ENCODE results near the gene C2CD2. TPM values are rescaled to one million over a fixed set of nuclear protein-coding genes. Genes with fewer than 3 reads are reported as not detected.

C2CD2 gene
- total RNA-seq, 1 donor from 2014 or later = 11.4 TPM

- no peak for ATAC-seq
Measured at GRCh38 chr21:41903559-41904351, 50.1 kb downstream of the C2CD2 start.

- ATAC-seq = no peak
Measured at GRCh38 chr21:41902946-41903345, 50.9 kb downstream of the C2CD2 start.

DNA sequence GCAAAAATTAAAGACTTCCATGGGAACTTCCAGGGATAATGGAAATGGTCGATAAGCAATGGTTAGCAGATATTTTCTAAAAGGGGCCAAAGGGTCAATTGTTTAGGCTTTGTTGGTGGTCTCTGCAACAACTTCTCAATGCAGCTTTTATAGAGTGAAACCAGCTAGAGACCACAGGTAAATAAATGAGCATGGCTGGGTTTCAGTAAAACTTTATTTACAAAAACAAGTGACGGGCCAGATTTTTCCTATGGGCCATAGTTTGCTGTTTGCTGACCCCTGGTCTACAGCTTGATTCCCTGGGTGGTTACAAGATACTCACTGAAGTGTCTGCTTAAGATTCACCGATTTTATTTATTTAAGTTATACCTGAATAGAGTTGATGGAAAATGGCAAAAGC lies 52.0 kb downstream of the C2CD2 start:
- no peak for ATAC-seq

DNA sequence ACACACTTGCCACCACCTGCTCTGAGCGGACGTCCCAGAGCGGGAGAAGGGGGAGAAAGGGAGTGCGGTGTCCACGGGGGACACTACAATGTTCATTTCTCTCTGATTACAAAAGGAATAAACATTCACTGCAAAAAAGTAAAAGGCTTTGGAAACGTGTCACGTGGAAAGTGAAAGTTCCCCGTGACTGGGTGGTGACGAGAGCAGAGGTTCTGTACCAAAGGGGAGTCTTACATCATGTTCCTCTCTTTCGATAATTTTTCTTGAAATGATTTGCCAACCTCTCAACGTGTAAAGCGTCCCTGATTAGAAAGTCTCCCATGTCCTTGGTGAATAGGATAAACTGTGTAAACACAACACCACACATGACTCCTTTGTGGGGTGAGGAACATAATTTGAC lies 52.7 kb downstream of the C2CD2 start:
- ATAC-seq = no peak

DNA sequence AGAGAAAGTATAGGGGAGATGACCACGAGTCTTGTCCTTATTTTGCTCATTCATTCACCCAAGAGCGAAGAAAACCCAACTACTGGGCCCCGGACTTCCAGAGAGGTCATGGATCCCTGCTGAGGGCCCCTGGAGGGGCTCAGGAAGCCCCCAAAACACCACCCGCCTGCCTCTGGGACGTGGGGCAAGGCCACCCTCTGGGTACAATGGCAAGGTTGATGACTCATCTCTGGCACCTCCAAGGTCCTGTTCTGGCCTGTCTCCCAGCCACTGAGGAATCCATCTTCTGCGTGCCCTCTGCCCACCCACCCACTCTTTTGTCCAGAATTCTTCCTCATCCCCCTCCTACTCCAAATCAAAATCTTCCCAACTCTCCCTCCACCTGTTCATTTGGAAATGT lies 53.4 kb downstream of the C2CD2 start:
- ATAC-seq = no peak

DNA sequence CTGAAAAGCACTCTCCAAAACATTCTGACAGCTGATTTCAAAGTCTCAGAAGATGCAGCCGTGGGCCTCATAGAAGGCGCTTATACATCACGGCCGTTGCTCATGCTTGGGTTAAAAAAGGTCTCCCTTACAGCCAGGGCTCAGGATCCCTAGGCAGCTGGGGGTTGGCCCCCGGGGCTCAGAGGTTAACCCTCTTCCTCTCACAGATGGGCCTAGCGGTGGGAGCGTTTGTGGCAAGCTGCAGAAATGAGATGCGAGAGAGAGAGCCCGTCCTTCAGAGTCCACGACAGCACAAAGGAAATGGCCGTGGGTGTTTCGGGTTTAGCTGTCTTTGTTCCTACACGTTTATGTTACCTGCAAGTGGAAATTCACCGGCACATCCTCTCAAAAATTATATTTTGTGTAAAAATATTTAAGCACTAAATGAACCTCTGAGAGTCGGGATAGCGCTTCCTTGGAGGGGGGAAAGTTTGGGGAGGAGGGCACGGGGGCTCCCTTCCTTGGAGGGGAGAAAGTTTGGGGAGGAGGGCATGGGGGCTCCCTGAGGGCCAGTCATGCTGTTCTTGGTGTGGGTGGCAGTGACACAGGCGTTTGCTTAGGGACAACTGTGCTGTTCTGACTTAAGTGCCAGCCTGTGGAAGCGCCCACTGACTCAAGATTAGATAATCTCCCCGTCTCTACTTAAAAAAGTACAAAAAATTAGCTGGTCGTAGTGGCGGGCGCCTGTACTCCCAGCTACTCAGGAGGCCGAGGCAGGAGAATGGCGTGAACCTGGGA lies 54.2 kb downstream of the C2CD2 start:
- ATAC-seq = no peak

GRCh38 chr21:41898998-41899397 lies 54.8 kb downstream of the C2CD2 start:
- ATAC-seq = no peak

GRCh38 chr21:41897700-41898099 lies 56.1 kb downstream of the C2CD2 start:
- ATAC-seq = no peak

DNA sequence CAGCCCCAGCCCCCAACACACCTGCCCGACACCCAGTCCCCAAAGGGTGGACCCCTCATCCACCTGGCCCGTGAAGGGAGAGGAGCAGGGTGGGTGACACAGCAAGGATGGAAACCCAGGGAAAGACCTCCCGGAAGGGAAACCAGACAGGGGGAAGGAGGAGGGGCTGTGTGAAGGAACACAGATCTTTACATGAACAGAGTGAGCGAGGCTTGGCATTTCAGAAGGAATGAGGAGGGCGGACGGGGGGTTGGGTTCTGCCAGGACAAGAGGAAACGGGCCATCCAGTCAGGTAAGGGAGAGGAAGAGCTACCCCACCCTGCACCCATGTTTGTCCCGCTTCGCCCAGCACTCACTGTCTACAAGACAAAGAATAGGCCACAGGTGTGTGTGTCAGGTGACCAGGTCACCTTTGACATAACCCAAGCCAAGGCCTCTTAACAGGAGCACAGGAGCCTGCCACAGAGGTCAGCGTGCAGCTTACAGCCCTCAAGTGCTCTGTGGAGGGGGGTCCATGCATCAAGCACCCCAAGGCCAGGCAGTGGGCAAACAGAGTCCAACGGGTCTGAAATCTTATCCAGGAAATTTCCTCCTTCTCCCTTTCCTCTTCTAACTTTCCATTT lies 56.7 kb downstream of the C2CD2 start:
- ATAC-seq = no peak

GRCh38 chr21:41895643-41896493 lies 58.0 kb downstream of the C2CD2 start:
- no peak for ATAC-seq

DNA sequence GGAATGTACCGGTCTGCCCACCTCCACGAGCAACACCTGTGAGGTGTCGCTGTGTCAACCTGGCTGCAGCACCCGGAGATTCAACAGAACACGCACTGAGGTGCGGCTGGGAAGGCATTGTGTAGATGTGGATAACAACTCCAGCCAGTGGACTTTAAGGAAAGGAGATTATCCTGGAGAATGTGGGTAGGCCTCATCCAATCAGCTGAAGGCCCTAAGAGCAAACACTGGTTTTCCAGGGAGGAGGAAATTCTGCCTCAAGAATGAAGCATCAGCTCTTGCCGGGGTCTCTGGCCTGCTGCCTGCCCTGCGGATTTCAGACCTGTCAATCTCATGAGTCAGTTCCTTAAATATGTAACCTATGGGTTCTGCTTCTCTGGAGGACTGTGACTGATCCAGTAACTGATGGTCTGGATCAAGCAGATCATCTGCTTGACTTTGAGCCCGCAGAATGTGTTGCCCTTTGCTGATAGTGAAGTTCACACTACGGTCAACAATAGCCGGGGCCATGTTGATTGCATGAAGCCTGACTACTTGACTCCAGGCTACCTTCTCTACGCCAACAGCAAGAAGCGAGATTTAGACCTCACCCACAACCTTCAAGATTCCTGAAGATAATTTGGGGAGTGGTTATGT lies 58.8 kb downstream of the C2CD2 start:
- no peak for ATAC-seq

GRCh38 chr21:41894511-41894910 lies 59.3 kb downstream of the C2CD2 start:
- no peak for ATAC-seq

- no peak for ATAC-seq
Measured at GRCh38 chr21:41892726-41893125, 61.1 kb downstream of the C2CD2 start.

- peak; percentile 85 for ATAC-seq
Measured at GRCh38 chr21:41891132-41891531, 62.7 kb downstream of the C2CD2 start.

GRCh38 chr21:41890355-41890754 lies 63.5 kb downstream of the C2CD2 start:
- no peak for ATAC-seq

DNA sequence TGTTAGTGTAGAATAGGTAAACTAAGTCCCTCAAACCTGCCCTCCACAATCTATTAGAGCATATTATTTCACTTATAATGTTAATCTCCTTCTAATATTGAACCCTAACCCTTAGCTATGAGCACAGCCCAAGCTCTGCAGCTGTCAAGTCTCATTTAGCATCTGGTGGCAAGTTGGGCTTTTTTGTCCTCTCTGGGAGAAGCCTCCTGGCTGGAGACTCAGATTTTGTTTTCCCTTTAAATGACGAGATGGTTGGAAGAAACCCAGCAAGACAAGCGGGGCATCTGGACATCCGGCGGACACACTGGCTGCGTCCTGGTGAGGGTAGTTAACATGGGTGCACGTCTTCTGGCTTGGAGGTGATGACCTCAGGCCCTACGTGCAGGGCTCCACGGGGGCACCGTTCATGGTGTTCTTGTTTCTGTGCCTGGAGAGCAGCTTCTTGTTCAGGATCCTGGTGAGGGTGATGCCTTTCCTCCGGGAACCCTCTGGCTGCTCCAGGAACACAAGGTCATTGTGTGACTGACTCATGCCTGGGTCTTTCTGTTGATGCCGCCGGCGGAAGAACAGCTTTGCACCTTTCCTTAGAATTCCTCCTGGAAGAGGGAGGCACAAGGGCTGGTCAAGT lies 65.0 kb downstream of the C2CD2 start:
- ATAC-seq = no peak

DNA sequence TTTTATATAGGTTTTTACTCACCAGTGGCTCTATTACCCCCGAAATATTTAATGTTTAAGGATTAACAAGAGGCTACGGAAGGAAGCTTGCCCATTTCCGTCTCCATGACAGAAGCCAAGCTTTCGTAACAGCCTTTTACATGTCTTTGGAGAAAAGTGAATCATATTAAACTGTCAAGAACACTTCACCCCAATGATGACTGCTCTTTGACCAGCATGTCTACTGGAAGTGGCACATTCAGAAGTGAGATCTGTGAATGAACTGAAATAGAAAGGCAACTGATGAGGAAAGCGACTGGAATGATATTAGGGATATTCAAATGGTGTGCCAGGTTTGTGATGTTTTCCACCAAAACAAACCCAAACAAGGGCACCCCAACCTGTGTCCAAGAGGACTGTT lies 66.2 kb downstream of the C2CD2 start:
- ATAC-seq = no peak

- no peak for ATAC-seq
Measured at GRCh38 chr21:41886328-41886727, 67.5 kb downstream of the C2CD2 start.

DNA sequence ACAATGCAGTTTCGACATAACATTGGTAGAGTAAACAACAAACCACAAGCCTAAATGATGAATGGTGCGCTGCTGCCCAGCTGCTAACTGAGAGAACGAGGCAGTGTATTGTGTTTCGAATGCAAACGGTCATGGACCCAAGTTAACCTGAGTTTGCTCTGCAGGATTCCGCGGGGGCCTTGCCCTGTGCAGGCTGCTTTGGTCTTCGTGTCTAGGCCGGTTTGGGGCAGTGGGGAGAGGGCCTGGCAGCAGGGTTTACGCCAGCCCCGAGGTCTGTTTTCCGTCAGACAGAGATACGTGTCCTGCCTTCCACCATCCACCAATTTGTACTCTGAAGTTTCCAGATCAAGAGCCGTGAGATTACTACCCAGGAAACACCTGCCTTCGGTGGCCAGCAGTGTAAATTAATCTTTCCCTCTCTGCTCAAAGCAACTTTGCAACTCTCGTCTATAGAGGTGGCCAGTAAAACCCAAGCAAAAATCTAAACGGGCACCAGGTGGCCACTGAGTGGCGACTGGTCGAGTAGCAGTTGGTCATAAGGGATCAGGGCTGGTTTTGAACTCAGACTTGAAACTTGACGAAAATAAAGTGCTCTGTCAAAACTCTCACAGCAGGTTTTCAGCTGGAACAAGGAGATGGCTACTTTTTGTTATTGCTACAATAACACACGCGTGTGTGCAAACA lies 68.3 kb downstream of the C2CD2 start:
- ATAC-seq = no peak

GRCh38 chr21:41884501-41885030 lies 69.3 kb downstream of the C2CD2 start:
- no peak for ATAC-seq

DNA sequence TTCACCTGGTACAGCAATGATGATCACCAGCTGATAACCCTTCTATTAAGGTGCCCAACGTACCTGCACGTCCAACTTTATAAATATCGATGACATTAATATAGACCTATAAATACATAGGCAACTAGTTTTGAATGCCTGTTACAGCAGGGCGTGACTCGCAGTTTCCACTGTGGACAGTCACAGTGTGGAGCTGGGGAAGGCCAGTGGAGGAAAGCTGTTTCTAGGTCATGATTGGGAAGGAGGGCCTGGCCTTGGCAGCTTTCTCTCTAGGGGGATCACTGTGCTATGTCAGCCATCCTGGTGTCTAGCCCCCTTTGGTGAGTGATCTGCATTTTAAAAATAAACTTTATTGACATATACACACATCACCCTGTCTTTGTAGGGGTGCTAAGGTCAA lies 70.2 kb downstream of the C2CD2 start:
- no peak for ATAC-seq
